Measurements from ENCODE around the gene BAX.
A peak's percentile ranks its signal among the peaks of the same experiment; 100 is the strongest.

The BAX gene

DNA sequence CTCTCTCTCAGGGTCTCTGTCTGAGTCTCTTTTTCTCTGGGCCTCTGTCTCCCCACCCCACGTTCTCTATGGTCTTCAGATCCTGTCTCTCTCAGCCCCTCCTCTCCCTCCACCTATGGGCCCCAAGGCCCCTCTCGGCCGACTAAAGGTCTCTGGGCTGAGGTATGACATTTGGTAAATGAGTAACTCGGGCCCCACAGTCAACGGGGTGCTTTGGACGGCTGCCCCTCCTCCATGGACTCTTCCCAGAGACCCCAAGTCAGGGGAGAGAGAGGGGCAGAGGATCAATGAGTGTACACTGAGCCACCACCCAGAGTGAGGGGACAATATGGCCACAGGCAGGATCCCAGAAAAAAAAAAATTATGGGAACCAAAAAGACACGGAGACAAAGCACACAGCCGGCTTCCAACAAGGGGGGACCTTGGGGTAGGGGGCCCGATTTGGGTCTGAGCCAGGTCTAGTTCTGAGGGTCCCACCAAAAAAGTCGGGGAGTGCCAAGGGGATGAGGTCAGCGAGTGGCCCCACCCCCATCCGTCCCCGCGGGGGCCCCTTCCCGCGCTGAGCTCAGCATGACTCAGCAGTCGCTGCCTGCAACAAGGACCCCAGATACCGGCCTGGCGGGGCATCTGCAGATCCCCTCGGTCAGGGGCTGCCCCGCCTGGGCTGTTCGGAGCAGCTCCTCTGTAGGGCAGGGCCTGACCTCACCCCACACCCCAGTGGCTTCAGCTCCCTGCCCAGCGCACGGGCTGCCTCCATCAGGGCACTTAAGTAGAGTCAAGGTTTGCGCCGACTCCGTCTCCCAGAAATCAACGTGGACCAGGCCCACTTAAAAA is 8.9 kb downstream of the BAX start:
- peak; percentile 22 for DNase-seq

DNA sequence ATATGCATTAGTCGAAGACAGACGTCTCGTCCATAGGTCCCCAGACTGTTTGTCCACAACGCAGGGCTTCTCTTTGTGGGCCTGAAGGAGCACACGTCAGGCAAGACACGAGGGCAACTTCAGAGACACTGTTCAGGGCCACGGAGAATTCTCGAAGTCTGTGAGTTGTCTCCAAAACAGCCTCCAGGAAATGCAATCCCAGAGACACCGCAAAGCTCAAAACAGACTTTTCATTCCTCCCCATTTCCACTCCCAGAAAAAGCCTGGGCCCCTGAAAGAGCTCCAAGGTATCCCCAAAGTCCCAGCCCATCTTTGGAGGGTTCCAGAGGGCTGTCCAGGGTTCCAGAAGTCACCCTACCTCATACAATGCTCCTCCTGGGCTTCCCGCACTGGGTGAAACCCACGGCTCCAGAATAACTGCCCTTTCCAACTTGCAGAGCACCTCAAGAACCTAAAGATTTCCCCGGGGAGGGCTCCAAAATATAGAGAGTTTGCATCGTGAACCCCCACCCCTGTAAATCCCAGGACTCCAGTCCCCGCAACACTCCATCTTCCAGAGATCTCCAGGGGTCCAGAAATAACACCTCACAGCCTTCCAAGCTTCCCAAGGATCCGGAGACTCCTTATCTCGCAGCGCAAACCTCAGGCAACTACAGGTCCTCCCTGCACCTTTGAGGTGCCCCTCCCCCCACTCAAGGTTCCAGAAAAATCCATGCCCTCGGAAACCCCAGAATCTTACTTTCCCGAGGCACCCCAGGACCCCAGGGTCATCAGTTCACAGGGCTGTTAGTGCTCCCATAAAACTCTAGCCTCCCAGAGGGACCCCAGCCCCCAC is 9.7 kb downstream of the BAX start:
- no peak for DNase-seq

DNA sequence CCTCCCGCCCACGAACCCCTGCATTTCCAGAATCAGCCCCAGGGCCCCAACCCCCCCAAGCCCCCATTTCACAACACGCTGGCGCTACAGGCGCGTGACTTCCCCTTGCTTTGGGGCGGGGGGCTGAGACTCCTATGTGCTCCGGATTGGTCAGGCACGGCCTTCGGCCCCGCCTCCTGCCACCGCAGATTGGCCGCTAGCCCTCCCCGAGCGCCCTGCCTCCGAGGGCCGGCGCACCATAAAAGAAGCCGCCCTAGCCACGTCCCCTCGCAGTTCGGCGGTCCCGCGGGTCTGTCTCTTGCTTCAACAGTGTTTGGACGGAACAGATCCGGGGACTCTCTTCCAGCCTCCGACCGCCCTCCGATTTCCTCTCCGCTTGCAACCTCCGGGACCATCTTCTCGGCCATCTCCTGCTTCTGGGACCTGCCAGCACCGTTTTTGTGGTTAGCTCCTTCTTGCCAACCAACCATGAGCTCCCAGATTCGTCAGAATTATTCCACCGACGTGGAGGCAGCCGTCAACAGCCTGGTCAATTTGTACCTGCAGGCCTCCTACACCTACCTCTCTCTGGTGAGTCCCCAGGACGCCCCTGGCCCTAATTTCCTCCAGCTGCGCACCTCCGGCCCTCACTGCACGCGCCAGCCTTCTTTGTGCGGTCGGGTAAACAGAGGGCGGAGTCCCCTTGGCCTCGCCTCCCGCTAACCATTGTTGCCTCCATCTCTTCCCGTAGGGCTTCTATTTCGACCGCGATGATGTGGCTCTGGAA is 10.5 kb downstream of the BAX start, which contains the start of gene FTL:
Gene FTL (plus strand): TSS at position 270 of the 766 bp plus-strand sequence. CDS start 199 bp downstream, at position 469.
- peak; percentile 96 for DNase-seq

DNA sequence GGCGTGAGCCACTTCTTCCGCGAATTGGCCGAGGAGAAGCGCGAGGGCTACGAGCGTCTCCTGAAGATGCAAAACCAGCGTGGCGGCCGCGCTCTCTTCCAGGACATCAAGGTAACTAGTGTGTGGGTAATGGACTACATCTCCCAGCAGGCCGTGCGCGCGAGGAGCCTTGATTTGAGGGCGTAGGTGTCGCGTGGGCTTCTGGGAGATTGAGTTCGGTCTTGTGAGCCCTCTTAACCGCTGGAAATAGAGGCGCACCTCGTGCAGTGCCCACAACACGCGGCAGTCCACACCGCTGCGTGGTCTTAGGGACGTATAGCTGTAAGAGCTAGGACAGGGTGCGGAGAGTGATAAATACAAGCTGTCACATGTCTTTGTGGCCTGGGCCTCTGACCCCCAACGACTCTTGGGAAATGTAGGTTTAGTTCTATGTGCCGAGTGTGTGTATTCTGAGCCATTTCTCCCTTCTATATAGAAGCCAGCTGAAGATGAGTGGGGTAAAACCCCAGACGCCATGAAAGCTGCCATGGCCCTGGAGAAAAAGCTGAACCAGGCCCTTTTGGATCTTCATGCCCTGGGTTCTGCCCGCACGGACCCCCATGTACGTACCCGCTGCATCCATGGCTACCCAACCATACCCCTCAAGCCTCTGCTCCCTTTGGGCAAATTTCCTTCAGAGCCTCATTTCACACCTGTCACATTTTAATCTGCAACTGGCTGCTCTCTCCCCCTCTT is 11.3 kb downstream of the BAX start:
- peak; percentile 92 for DNase-seq

DNA sequence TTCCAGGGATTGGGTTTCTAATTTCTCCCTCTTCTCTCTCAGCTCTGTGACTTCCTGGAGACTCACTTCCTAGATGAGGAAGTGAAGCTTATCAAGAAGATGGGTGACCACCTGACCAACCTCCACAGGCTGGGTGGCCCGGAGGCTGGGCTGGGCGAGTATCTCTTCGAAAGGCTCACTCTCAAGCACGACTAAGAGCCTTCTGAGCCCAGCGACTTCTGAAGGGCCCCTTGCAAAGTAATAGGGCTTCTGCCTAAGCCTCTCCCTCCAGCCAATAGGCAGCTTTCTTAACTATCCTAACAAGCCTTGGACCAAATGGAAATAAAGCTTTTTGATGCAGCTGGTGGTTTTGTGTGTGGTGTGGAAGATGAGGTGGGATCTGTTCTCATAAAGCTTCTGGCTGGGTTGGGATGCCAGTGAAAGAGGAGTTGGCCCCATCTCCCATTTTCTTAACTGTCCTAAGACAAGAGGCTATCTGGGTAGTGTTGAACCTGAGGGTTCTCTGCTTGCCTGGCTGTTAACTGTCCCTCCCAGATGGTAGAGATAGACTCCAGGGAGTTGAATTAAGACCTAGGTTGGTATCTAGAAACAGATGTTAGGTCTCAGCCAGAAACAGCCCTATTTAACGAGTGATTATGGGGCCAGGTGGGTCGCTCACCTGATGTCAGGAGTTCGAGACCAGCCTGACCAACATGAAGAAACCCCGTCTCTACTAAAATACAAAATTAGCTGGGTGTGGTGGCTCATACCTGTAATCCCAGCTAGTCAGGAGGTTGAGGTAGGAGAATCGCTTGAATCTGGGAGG is 12.1 kb downstream of the BAX start:
- DNase-seq: no peak

DNA sequence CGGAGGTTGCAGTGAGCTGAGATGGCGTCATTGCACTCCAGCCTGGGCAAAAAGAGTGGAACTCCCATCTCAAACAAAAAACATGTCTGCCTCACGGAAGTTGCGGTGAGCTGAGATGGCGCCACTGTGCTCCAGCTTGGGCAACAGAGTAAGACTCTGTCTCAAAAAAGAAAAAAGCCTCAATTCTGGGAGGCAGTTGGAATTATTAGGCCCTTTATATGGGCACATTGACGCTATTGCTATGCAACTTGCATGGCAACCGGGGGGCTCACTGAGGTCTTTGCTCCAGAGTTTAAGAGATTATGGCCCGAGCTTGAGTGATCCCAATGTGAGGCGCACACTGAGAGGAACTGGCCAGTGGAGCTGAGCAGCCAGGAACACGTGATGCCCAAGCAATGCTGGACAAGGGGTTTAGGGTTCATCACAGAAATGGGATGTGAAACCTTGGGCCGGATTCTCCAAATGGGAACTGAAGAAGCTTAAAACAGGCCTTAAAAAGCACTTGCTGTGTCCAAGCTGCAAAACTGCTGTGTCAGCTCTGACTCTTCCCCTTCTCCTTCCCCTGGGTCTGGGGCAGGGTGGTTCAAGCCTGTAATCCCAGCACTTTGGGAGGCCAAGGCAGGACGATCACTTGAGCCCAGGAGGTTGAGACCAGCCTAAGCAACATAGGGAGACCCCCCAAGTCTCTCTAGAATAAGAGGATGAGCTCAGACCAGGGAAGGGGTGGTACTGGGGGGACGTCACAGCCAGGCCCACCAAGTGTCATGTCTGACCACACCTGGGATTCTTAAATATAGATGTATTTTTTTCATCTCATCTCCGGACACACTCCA is 12.9 kb downstream of the BAX start:
- no peak for DNase-seq

DNA sequence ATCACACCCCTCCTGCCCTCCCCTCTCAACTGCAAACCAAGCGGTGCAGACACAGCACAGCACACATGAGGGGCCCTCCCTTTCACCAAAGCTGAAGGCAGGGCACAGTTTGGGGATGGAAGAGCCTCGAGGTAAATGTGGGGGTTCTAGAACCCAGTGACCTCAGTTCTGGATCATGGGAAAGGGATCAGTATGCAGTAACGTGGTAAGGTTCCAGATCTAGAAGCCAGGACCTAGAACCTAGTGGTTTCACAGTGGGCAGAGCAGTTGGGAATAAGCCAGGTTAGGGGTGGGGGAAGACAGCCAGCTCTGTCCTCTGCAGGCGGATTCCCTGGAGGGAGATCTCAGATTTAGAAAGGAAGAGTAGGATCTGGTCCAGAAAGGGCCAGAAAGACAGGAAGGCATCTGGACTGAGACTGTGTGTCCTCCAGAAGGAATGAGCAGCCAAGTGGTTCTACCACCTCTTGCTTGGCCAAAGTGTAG is 13.5 kb downstream of the BAX start:
- DNase-seq: no peak

DNA sequence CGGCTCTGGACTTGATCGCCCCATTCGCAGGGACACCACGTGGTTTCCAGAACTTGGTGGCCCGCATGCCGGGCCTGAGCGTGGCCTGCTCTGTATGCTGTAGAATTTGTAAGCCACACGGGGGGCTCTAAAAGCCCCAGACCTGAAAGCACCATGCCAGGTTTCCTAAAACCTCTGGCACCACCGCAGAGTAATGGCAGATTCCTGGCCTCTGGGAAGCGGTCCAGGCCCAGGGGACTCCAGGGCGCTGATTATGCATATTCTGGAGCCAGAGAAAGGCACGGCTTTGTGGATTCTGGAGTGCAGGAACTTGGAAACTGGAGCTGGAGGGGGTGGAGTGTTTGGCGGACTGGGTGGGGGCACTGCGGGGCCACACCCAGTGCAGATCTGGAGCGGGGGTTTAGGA is 14.1 kb downstream of the BAX start:
- DNase-seq: no peak

DNA sequence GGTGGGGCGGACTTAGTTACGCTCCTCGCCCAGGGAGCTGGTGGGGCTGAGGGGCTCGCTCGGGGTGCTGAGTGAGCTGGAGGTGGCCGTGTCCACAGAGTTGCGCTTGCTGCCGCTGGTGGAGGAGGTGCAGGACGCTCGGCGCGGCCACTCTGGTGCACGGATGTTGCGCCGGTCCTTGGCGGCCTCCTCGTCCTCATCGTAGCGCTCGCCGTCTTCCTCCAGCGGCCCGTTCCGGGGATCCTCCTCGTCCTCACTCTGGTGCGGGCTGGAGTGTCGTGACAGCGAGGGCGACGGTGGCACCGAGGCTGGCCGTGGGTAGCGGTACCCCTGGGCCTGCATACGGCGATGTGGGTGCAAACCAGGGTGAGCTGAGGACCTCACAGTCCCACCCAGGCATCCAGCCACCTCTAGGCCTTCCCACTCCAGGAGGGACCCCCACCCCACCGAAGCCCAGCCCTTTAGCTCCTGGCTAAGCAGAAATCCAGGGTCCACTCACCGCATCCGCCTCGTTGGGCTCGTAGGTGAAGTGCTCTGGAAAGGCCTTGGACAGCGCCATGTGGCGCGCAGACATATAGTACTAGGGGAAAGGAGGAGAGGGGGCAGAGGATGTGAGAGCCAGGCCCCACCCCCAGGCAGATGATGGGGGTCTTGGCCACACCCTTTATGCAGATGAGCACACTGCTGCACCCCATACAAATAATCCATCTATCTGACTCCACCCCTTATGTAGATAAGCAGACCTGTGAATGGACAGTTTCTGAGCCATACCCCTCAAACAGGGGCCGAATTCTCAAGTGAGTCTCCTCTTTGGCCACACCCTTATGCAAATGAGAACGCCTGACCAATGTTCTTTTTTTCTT is 14.8 kb downstream of the BAX start:
- DNase-seq: no peak

DNA sequence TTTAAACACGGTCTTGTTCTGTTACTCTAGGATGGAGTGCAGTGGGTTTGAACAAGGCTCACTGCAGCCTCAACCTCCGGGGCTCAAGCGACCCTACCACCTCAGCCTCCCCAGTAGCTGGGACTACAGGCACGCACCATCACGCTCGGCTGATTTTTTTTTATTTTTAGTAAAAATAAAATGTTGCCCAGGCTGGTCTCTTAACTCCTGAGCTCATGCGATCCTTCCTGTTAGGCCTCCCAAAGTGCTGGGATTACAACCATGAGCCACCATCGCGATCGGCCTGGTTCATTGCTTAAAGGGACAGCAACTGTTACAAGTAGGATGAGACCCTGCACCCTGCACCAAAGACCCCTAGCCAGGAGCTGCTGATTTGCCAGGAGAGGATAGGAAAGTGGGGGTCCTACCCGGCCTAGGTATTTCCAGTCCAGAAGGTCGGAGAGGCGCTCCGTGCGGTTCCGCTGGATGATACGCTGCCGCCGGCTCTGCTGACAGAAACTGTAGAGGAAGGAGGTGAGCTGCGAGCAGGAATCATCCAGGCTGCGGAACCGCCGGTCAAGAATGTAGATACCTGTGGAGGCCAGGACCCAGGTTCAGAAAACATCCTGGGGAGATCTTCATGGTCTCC is 15.6 kb downstream of the BAX start:
- DNase-seq: no peak

DNA sequence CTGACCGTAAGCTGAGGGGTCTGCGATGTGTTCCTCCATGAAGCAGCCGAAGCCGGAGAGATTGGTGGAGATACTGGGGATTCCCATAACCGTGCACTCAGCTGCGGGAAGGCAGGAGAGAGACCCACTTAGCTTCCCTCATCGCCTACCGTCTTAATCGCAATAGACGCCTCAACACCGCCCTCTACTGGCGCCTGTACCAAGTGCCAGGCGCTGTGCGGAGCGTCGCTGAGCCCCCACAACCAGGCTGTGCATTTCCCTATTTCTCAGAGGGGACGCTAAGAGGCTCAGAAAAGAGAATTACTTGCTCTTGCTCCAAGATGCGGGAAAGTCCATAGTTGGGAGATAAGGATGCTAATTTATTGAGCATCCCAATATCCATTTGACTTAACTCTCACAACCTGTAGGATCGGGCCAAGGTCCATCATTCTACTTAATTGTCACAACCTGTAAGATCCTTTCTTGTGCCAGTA is 16.3 kb downstream of the BAX start:
- peak; percentile 48 for DNase-seq

DNA sequence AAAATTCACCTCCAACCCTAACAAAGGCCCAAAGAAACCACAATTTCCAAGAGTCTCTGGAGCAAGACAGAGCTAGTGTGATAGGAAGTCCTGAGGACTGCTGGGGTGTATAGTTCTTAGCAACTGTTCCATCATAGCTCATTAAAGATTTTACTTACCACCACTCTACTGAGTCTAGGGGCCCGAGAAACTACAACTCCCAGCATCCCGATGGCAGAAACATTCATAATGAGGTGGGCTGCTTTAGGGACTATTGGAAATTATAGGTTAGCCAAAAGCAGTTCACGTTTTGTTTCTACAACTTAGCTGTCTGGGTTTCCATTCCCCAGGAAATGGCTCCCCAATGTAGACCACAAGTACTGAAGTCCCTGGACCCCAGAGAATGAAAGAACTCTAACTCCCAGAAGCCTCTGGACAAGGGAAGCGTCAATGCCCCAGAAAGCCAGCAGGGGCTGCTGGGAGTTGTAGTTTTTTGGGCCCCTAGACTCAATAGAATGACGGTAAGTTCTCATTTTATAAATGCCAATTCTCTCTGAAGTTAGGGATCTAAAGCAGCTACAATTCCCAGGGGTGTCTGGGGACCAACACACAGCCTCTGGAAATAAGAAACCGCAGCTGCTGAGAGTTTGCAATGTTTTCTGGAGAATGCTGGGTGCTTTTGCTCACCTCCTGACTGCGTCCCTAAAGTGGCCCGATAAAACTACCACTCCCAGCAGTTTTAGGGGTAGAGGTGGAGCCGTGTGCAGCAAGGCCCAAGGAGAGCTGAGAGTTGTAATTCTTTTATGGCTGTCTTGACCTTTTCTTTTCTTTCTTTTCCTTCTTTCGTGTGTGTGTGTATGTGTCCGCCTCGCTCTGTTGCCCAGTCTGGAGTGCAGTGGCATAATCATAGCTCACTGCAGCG is 21.5 kb downstream of the BAX start:
- DNase-seq: no peak

DNA sequence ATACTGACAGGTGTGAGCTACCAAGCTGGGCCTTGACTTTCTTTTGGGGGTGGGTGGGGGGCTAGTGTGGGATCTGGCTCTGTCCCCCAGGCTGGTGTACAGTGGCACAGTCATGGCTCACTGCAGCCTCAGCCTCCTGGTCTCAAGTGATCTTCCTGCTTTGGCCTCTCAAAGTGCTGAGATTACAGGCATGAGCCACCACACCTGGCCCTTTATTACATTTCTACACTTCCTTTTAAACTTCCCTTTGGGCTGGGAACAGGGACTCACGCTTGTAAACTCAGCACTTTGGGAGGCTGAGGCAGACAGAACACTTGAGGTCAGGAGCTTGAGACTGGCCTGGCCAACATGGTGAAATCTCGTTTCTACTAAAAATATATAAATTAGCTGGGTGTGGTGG is 22.4 kb downstream of the BAX start:
- DNase-seq: no peak

DNA sequence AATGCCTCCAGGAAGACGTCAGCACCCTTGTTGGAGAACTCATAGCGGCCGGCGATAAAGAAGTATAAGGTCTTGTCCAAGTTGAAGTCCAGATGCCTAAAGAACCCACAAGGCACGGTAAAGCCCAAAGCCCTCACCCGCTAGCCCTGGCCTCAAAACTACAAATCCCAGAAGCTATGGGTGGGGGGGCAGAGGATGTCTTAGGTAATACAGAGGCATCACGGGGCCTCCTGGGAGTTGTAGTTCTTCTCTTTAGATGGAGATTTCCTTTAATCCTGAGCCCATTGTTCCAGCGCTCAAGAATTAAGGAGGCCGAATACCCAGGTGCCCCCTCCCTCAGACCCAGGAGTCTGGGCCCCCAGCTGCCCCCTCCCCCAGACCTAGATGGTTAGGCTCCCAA is 27.6 kb downstream of the BAX start:
- DNase-seq: no peak

DNA sequence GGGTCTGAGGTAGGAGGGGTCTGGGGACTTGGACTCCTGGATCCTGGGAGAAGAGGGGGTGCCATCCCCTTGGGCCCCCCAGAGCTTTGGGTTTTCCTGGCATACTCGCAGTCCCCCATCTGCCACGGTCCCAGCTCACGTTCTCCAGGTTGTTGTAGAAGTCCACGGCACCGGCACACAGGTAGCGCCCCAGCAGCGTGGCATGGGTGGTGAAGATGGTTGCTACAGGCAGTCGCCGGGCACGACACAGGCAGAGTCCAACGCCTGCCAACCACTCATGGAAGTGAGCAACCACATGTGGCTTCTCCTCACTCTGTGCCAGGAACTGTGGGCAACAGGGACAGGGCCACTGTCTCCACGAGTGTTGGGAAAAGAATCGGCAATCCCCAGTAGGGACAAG is 31.0 kb downstream of the BAX start:
- DNase-seq: no peak

DNA sequence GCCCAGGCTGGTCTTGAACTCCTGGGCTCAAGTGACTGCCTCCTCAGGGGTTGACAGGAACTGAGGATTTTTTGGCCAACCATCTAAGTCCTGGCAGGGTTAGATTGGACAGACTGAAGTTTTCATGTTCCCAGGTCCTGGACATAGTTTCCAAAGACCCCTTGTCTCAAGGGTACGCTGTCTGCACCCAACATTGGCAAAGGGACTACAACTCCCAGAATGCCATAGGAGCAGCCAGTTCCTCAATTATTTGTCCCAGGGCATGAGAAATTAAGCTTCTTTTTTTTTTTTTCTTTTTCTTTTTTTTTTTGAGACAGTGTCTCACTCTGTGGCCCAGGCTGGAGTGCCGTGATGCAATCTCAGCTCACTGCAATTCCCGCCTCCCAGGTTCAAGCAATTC is 31.5 kb downstream of the BAX start:
- DNase-seq: no peak

DNA sequence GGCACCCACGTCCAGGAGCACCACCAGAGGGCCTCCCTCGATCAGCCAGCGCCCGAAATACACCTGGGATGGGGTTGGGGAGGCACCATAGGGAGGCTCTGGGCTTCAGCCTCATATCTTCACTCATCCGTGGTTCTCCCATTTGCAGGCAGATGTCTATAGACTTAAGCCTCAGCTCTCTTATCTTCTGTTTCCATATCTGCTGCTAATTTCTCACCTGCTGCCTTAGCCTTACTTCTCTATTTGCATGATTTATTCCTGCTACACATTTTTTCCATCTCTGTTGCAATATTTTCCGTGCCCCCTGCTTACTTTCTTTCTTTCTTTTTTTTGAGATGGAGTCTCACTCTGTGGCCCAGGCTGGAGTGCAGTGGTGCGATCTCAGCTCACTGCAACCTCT is 32.6 kb downstream of the BAX start:
- DNase-seq: no peak

DNA sequence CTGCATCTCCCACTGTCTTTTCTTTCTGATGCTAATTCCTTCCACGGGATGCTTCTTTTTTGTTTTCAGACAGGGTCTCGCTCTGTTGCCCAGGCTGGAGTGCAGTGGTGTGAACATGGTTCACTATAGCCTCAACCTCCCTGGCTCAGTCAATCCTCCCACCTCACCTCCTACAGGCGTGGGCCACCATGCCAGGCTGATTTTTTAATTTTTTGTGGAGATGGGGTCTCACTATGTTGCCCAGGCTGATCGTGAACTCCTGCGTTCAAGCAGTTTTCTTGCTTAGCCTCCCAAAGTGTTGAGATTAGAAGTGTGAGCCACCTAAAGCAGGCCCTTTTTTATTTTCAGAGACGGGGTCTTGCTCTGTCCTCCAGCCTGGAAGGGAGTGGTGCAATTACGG is 33.6 kb downstream of the BAX start:
- no peak for DNase-seq
